K562 (cell line): ENCODE results near the gene TSEN54. TPM values are rescaled to one million over a fixed set of nuclear protein-coding genes. Genes with fewer than 3 reads are reported as not detected.

Experiments used
- ATAC-seq: fragments of 200-7000 bp; cut with Tn5 transposase; 3 replicates; pipeline ENCODE4 v1.9.1; 2020; ENCODE audit warnings: moderate library complexity
- BruUV-seq: library from RNA; stranded (reverse); fragments of 400-500 nt; replicated peaks from 2 replicates; lab custom pipeline; 2021; lab: Mats Ljungman, UMichigan
- CTCF ChIA-PET: fragments of 300-600 bp; formaldehyde crosslinking; extraction: SDS; loops from one replicate; lab custom pipeline; 2021; ENCODE audit warnings: low intra/inter-chr PET ratio; lab: Yijun Ruan, JAX
- POLR2A ChIA-PET: fragments of 300-600, 350-650 bp; sonication (Branson Sonifier 250); formaldehyde crosslinking; extraction: SDS; loops from one replicate; lab custom pipeline; 2021; ENCODE audit warnings: antibody characterized with exemption, inconsistent platforms; lab: Yijun Ruan, JAX
- DNase-seq, 4 experiments: peaks; one replicate each; pipeline versions ENCODE4 v3.0.0 to v3.0.0-alpha.2; 2011 to 2018; ENCODE audit warnings: low spot score in 3 of 4, mixed read lengths in 3 of 4; ENCODE audit errors: extremely low read depth in 1 of 4
- FAIRE-seq: peaks from 2 replicates; lab custom pipeline; 2011; peaks lifted over from hg19 to GRCh38; lab: Jason Lieb, UNC
- H2AFZ ChIP-seq: 2 replicates; pipeline ENCODE4 v1.6.0; 2011; ENCODE audit warnings: low read depth, low read length, control low read depth, inconsistent platforms
- H3K27ac ChIP-seq: fragments of 200-600 bp; 3 replicates; pipeline ENCODE4 v1.8.0; 2011; ENCODE audit warnings: low read depth, mild to moderate bottlenecking, control low read depth, inconsistent platforms, low read length, moderate library complexity, mixed read lengths; ENCODE audit errors: extremely low read depth
- H3K27me3 ChIP-seq, 2 experiments: fragments of 300-600 bp in 1 of 2; 2 replicates in 1 of 2; 3 replicates in 1 of 2; pipeline versions ENCODE4 v1.6.0 to v1.8.0; 2011; ENCODE audit warnings: inconsistent platforms in 2 of 2, low read length in 2 of 2, mild to moderate bottlenecking in 1 of 2, mixed read lengths in 1 of 2, moderate library complexity in 1 of 2; ENCODE audit not compliant: control insufficient read depth in 2 of 2, insufficient read depth in 2 of 2
- H3K36me3 ChIP-seq: fragments of 300-600 bp; 3 replicates; pipeline ENCODE4 v1.8.0; 2011; ENCODE audit warnings: mild to moderate bottlenecking, low read length, inconsistent platforms; ENCODE audit not compliant: control insufficient read depth, insufficient read depth
- H3K4me1 ChIP-seq, 2 experiments: fragments of 200-600 bp in 1 of 2; replicated peaks in 1 of 2; 2 replicates in 1 of 2; 3 replicates in 1 of 2; pipeline versions ENCODE4 v1.5.1 to v1.8.0; 2011; ENCODE audit warnings: inconsistent platforms in 2 of 2, low read length in 2 of 2, mild to moderate bottlenecking in 1 of 2, mixed read lengths in 1 of 2, moderate library complexity in 1 of 2; ENCODE audit not compliant: control insufficient read depth in 2 of 2, insufficient read depth in 2 of 2
- H3K4me2 ChIP-seq: 2 replicates; pipeline ENCODE4 v1.6.1; 2011; ENCODE audit warnings: low read length, control low read depth, inconsistent platforms, mixed read lengths; ENCODE audit not compliant: insufficient read depth
- H3K4me3 ChIP-seq: fragments of 200-600 bp; sonication (generic), shearing (Covaris generic); 2 replicates; pipeline ENCODE4 v1.5.1; 2016; ENCODE audit warnings: control low read depth, inconsistent platforms
- H3K79me2 ChIP-seq: fragments of 200-600 bp; 3 replicates; pipeline ENCODE4 v1.8.0; 2011; ENCODE audit warnings: low read length, inconsistent platforms; ENCODE audit not compliant: control insufficient read depth, insufficient read depth
- H3K9ac ChIP-seq, 2 experiments: 2 replicates each; pipeline versions ENCODE4 v1.6.0 to v1.6.1; 2011; ENCODE audit warnings: low read depth in 2 of 2, low read length in 2 of 2, control low read depth in 1 of 2, inconsistent platforms in 1 of 2, mild to moderate bottlenecking in 1 of 2, mixed read lengths in 1 of 2; ENCODE audit not compliant: insufficient read depth in 1 of 2
- H3K9me1 ChIP-seq: one replicate; pipeline ENCODE4 v1.6.0; 2011; ENCODE audit warnings: inconsistent platforms, mild to moderate bottlenecking, low read length, moderate library complexity; ENCODE audit not compliant: control insufficient read depth, insufficient read depth
- H3K9me3 ChIP-seq: replicated peaks from 2 replicates; pipeline ENCODE4 v1.5.1; 2011; ENCODE audit warnings: low read depth, low read length, inconsistent platforms; ENCODE audit not compliant: control insufficient read depth, insufficient read depth
- H4K20me1 ChIP-seq: replicated peaks from 2 replicates; pipeline ENCODE4 v1.6.1; 2011; ENCODE audit warnings: low read length, inconsistent platforms, mixed read lengths; ENCODE audit not compliant: control insufficient read depth, insufficient read depth
- BRD4 ChIP-seq: fragments of 200-600 bp; sonication (generic); IDR thresholded peaks from 2 replicates; pipeline ENCODE4 v1.6.1; 2017; ENCODE audit warnings: inconsistent platforms
- CBFA2T3 ChIP-seq: fragments of 450-650 bp; IDR thresholded peaks from 2 replicates; pipeline ENCODE4 v1.6.1; 2017
- CEBPB ChIP-seq: fragments of 450-650 bp; IDR thresholded peaks from 2 replicates; pipeline ENCODE4 v1.6.1; 2016; ENCODE audit warnings: missing genetic modification characterization, missing compliant biosample characterization
- FOXJ3 ChIP-seq: sonication (generic); formaldehyde crosslinking; IDR thresholded peaks from 2 replicates; pipeline ENCODE4 v1.4.0; 2020; ENCODE audit warnings: mild to moderate bottlenecking, missing genetic modification reagents
- GABPA ChIP-seq: fragments of 200-800 bp; sonication (Bioruptor generic); conservative IDR thresholded peaks from 2 replicates; pipeline ENCODE4 v1.6.1; 2016; ENCODE audit warnings: low read depth, missing genetic modification characterization, missing compliant biosample characterization
- HSF4 ChIP-seq: fragments of 250-450 bp; sonication (Bioruptor Pico); IDR thresholded peaks from 2 replicates; pipeline ENCODE4 v2.1.2; 2022; ENCODE audit warnings: mild to moderate bottlenecking, moderate library complexity, borderline replicate concordance
- KLF16 ChIP-seq: IDR thresholded peaks from 2 replicates; pipeline ENCODE4 v1.6.1; 2016; ENCODE audit warnings: antibody characterized with exemption
- NR2C1 ChIP-seq, 2 experiments: fragments of 450-650 bp; IDR thresholded peaks; 2 replicates each; pipeline ENCODE4 v1.6.1; 2017; ENCODE audit warnings: mild to moderate bottlenecking in 2 of 2, antibody characterized with exemption in 1 of 2, inconsistent platforms in 1 of 2, missing compliant biosample characterization in 1 of 2, missing genetic modification characterization in 1 of 2
- RAD21 ChIP-seq, 2 experiments: fragments of 250-450 bp in 1 of 2; fragments of 450-650 bp in 1 of 2; sonication (Bioruptor Pico) in 1 of 2; formaldehyde crosslinking in 1 of 2; IDR thresholded peaks in 1 of 2; conservative IDR thresholded peaks in 1 of 2; 2 replicates each; pipeline versions ENCODE4 v1.4.0 to v1.8.0; 2020 to 2022; ENCODE audit warnings: mild to moderate bottlenecking in 2 of 2, moderate library complexity in 1 of 2
- SMARCC2 ChIP-seq: fragments of 450-650 bp; IDR thresholded peaks from 2 replicates; pipeline ENCODE4 v1.6.1; 2017; ENCODE audit warnings: antibody characterized with exemption, moderate library complexity, mild to moderate bottlenecking, low read depth
- ZC3H11A ChIP-seq: IDR thresholded peaks from 2 replicates; pipeline ENCODE4 v1.6.1; 2012; ENCODE audit warnings: low read depth, low read length, improper control_type of control experiment
- WGBS: fragments of 100-300 bp; shearing (Covaris generic); methylation state at CpG from one replicate; pipeline ENCODE4 v1.1.6; 2016; ENCODE audit warnings: low coverage, mixed read lengths; ENCODE audit not compliant: insufficient coverage; ENCODE audit errors: missing lambda C conversion rate; 5-methylcytosine and 5-hydroxymethylcytosine counted together
- in situ Hi-C: fragments of 300-500 bp; cut with MboI; formaldehyde crosslinking; loops from 4 replicates; pipeline ENCODE4 v1.15.0; 2018; ENCODE audit warnings: inconsistent platforms, mixed read lengths
- intact Hi-C: fragments of 100-400 bp; cut with micrococcal nuclease; formaldehyde crosslinking; loops from 2 replicates; pipeline ENCODE4 v1.14.2; 2022
- polyA plus RNA-seq, 8 experiments: library from polyadenylated mRNA; depleted of rRNA in 4 of 8; stranded (reverse) in 5 of 8; unstranded in 3 of 8; fragments of >200 nt; fragmentation: Nextera tagmentation in 2 of 8; fragmentation: Illumina TruSeq in 1 of 8; extraction: Ambion mirVana in 2 of 8; extraction: Trizol in 1 of 8; gene quantifications; 2 replicates each; pipeline versions ENCODE4 v1.2.1 to v1.2.3, GENCODE V29; 2011 to 2014; ENCODE audit warnings: inconsistent platforms in 1 of 8, missing spikeins in 1 of 8
- total RNA-seq, 7 experiments: library from RNA; depleted of rRNA in 6 of 7; stranded (reverse); fragments of >200 nt in 6 of 7; fragmentation: Illumina TruSeq in 2 of 7; extraction: Trizol in 2 of 7; gene quantifications; 2 replicates each; pipeline versions ENCODE4 v1.2.1 to v1.2.3, GENCODE V29; 2011 to 2021; ENCODE audit warnings: low replicate concordance in 1 of 7
- TF ChIP-seq, protein P1 (sequence below): fragments of 200-800 bp; sonication (Bioruptor generic); IDR thresholded peaks from 2 replicates; pipeline ENCODE4 v1.6.1; 2017; ENCODE audit warnings: missing genetic modification characterization, missing compliant biosample characterization
- TF ChIP-seq, protein P2 (sequence below): fragments of 450-650 bp; IDR thresholded peaks from one replicate; pipeline ENCODE4 v1.6.1; 2018; ENCODE audit warnings: mild to moderate bottlenecking, moderate library complexity; ENCODE audit not compliant: partially characterized antibody

TSEN54 gene
- total and polyA plus RNA-seq, 9 of the 15 experiments (the other 6 are each of a cell fraction or from before 2014, with no cell fraction given): 5.9 to 64.3 (median 48.9) TPM

DNA sequence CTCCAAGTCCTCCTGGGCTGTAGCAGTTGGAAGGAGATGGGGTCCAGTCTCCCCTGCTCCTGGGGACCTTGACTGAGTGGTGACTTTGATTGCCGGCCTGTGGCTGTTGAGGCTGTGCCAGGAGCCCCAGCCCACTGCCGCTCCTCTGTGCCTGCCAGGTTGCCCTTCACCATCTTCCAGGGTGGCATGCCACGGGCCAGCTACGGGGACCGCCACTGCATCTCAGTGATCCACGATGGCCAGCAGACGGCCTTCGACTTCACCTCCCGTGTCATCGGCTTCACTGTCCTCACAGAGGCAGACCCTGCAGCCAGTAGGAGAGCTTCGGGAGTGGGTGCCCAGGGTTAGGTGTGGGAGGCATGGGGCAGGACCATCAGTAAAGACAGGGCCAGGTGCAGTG, 47.9 kb downstream of the TSEN54 start:
- intact Hi-C loops: no loop called here
- Histone ChIP-seq H3K27me3 (no peaks in the 10 kb centered on the region), H3K36me3 (peaks cover 13% of the 10 kb centered on the region; the same call in 1 of the 3 replicates), H3K9me3 (no peaks in the 10 kb centered on the region), H3K9me1 (no peaks in the 10 kb centered on the region), H2AFZ (no peak overlapping the region), H3K4me1 (peaks cover 0 to 18% of the 10 kb centered on the region in 2 experiments; a peak in 2 of 5 replicates), H3K4me2 (no peak overlapping the region), H3K4me3 (no peak overlapping the region), H3K79me2 (no peaks in the 10 kb centered on the region), H3K9ac (peak overlapping the region in 1 of 2 experiments; percentile 26; a peak in 1 of 4 replicates), H3K27ac (no peak overlapping the region), H4K20me1 (no peaks in the 10 kb centered on the region)
- ATAC-seq (no peak), DNase-seq (no peak), FAIRE-seq (no peak)
- TF ChIP-seq, protein P1, sequence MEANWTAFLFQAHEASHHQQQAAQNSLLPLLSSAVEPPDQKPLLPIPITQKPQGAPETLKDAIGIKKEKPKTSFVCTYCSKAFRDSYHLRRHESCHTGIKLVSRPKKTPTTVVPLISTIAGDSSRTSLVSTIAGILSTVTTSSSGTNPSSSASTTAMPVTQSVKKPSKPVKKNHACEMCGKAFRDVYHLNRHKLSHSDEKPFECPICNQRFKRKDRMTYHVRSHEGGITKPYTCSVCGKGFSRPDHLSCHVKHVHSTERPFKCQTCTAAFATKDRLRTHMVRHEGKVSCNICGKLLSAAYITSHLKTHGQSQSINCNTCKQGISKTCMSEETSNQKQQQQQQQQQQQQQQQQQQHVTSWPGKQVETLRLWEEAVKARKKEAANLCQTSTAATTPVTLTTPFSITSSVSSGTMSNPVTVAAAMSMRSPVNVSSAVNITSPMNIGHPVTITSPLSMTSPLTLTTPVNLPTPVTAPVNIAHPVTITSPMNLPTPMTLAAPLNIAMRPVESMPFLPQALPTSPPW (CRISPR knock-in tag): no peak
- TF ChIP-seq KLF16 (no peak), SMARCC2 (no peak), GABPA (tag) (no peak), NR2C1 (IDR thresholded peaks at IDR 0.05) (no peak), NR2C1 (tag; IDR thresholded peaks at IDR 0.05) (no peak), BRD4 (no peak), CBFA2T3 (no peak), CEBPB (tag) (no peak), HSF4 (CRISPR knock-in tag) (no peak), ZC3H11A (no peak), RAD21 (CRISPR knock-in tag; conservative IDR thresholded peaks at IDR 0.05 in 1 of 2, IDR thresholded peaks at IDR 0.05 in 1 of 2) (no peak), FOXJ3 (no peak)
- TF ChIP-seq, protein P2, sequence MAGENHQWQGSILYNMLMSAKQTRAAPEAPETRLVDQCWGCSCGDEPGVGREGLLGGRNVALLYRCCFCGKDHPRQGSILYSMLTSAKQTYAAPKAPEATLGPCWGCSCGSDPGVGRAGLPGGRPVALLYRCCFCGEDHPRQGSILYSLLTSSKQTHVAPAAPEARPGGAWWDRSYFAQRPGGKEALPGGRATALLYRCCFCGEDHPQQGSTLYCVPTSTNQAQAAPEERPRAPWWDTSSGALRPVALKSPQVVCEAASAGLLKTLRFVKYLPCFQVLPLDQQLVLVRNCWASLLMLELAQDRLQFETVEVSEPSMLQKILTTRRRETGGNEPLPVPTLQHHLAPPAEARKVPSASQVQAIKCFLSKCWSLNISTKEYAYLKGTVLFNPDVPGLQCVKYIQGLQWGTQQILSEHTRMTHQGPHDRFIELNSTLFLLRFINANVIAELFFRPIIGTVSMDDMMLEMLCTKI: no peak
- ChIA-PET CTCF (no interaction called here), POLR2A (interaction anchor here (0.9 to 1.7 kb wide), 2 partner anchors 11 to 30 kb away, joined by 3 to 5 read pairs; no protein-coding TSS in a partner anchor)
- no TSS peak for BruUV-seq
- 91% methylated on average over 9 of the region's 11 CpGs for WGBS
- in situ Hi-C loops: no loop called here
